Measurements from ENCODE around the gene CHRNA1. TPM values are rescaled to one million over a fixed set of nuclear protein-coding genes. Genes with fewer than 3 reads are reported as not detected.

The CHRNA1 gene
- not detected for polyA plus RNA-seq (2012; ENCODE audit: insufficient read depth, insufficient read length, low read depth)

DNA sequence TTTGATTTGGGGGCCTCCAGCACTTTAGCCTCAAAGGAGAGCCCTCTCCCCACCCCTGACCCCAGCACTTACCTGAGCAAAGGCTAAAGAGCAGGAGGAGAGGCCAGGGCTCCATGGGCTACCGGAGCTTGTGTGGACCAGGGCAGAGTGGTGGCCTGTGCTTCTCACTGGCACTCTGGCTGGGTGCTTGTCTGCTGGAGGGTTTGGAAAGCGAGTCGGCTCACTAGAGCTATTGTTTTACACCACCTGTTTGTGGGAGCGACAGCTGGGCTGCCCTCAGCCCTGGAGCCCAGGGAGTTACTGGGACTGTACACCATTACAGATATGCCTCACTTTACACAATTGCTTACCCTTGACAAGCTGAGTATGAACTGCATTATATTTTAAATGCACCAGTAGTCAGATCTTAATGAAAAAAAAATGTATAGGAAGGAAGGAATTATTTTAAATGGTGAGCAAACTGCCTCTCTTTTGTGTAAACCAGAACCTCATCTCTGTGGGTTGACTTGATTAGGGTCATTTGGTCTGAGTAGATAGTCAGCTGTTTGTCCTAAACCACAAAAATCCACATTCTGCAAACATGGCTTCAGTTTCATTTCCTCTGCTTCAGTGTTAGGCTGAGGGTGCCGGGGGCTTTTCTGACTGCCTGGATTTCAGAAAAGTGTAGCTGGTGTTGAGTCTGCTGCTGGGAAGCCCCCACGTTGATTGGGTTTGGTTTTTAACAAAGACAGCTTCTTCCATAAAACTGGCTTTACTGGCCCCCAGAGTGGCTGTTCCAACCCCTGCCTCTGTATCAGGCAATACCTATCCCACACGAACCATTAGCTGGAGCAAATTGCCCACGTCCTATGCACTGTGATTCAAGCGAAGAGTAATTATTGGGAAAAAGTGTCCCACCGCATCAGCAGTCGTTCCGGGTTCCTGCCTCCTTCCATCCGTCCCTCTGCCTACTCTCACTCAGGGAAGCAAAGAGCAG, at the start of gene CHRNA1:
Gene CHRNA1 (minus strand): TSS at position 193 of the 976 bp plus-strand sequence. CDS start 78 bp downstream, at position 115.
- H3K4me1 ChIP-seq = no peaks in the 10 kb centered on the region
- TF ChIP-seq, protein P1, sequence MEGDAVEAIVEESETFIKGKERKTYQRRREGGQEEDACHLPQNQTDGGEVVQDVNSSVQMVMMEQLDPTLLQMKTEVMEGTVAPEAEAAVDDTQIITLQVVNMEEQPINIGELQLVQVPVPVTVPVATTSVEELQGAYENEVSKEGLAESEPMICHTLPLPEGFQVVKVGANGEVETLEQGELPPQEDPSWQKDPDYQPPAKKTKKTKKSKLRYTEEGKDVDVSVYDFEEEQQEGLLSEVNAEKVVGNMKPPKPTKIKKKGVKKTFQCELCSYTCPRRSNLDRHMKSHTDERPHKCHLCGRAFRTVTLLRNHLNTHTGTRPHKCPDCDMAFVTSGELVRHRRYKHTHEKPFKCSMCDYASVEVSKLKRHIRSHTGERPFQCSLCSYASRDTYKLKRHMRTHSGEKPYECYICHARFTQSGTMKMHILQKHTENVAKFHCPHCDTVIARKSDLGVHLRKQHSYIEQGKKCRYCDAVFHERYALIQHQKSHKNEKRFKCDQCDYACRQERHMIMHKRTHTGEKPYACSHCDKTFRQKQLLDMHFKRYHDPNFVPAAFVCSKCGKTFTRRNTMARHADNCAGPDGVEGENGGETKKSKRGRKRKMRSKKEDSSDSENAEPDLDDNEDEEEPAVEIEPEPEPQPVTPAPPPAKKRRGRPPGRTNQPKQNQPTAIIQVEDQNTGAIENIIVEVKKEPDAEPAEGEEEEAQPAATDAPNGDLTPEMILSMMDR (IDR thresholded peaks at IDR 0.05; ENCODE audit: low read depth, low read length) = no peak
- H3K4me3 ChIP-seq (ENCODE audit: low read depth, low read length) = no peak within 1 kb of the TSS
- H3K9me3 ChIP-seq = no peaks in the 10 kb centered on the region
- no peak for DNase-seq
- no peaks in the 10 kb centered on the region for H3K27me3 ChIP-seq
- no peaks in the 10 kb centered on the region for H3K36me3 ChIP-seq

DNA sequence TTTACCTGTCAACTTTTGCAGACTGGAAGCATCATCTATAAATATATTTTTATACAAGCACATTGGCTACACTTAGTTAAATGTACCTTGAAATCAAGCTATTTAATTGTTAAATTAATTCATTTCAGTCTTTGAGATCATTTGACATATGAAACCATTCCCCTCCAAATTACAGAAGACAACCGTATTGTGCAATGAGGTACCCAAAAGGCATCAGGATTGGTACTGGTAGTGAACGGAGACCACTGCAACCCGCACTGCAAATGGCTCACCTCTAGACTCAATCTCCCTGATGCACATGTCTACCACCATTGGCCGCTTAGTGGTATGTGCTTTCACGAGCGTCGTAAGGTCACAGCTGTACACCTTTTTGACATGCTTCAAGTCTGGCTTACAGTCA, 47.8 kb upstream of the CHRNA1 start:
- TF ChIP-seq, protein P1 (IDR thresholded peaks at IDR 0.05; ENCODE audit: low read depth, low read length) = no peak
- H3K27me3 ChIP-seq = no peaks in the 10 kb centered on the region
- no peak for DNase-seq
- no peaks in the 10 kb centered on the region for H3K4me1 ChIP-seq
- H3K9me3 ChIP-seq = no peaks in the 10 kb centered on the region
- H3K4me3 ChIP-seq (ENCODE audit: low read depth, low read length) = no peak overlapping the region
- H3K36me3 ChIP-seq = no peaks in the 10 kb centered on the region

DNA sequence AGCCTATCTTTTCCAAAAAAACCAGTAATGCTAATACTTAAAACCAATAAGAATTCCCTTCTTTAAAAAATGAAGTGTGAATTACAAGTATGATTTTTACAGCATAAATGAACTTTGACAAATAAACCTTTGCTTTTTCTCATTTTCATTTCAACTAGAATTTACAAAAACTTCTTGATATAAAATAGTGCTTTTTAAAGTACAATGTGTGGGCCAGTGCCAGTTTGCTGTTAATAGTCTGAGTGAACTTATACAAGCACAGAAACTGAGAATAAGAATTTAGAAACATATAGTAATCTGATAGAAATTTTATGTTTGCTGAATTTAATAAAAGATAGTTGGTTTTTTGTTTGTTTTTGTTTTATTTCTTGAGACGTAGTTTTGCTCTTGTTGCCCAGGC, 43.7 kb upstream of the CHRNA1 start:
- Histone ChIP-seq H3K9me3 (no peaks in the 10 kb centered on the region), H3K36me3 (no peaks in the 10 kb centered on the region), H3K4me1 (no peaks in the 10 kb centered on the region), H3K4me3 (ENCODE audit: low read depth, low read length) (no peak overlapping the region), H3K27me3 (no peaks in the 10 kb centered on the region)
- no peak for DNase-seq
- TF ChIP-seq, protein P1 (IDR thresholded peaks at IDR 0.05; ENCODE audit: low read depth, low read length) = no peak

DNA sequence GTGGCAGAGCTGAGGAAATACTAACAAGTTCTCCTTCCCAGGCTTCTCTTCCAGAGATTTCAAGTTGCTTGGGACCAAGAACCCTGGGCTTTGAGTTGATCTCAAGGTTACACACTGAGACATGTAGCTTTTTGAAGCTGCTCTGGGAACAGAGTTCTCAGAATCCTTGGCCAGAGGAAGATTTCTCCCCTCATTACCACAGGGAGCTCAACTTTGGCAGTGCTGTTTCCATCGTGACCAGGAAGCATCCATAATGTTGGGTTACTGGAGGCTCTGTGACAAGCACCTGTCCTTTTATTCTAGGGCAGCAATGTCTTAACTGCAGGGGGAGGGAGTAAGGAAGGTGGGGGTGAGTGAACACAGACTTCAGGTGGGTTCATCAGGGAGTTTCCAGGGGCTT, 41.5 kb upstream of the CHRNA1 start:
- Histone ChIP-seq H3K9me3 (no peaks in the 10 kb centered on the region), H3K4me3 (ENCODE audit: low read depth, low read length) (no peak overlapping the region), H3K27me3 (no peaks in the 10 kb centered on the region), H3K4me1 (no peaks in the 10 kb centered on the region), H3K36me3 (no peaks in the 10 kb centered on the region; the same call in 1 of the 2 replicates)
- no peak for DNase-seq
- TF ChIP-seq, protein P1 (IDR thresholded peaks at IDR 0.05; ENCODE audit: low read depth, low read length) = no peak

DNA sequence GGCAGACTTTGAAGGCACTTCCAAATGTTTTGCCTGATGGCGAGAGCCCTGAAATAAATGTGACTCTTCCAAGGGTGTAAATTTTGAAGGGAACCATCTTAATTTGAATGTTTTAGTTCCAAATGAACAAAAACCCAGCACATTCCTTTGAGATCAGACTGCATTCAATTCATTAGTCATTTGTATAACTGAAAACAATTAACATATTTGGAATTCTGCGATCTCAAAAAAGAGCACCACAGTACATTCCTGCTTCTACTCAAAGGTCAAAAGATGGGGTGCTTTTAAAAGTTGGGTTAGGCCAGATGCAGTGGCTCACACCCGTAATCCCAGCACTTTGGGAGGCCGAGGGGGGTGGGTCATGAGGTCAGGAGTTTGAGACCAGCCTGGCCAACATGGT, 38.2 kb upstream of the CHRNA1 start:
- no peak overlapping the region for H3K4me3 ChIP-seq (ENCODE audit: low read depth, low read length)
- TF ChIP-seq, protein P1 (IDR thresholded peaks at IDR 0.05; ENCODE audit: low read depth, low read length) = no peak
- H3K9me3 ChIP-seq = no peaks in the 10 kb centered on the region
- no peak for DNase-seq
- H3K36me3 ChIP-seq = peaks cover 5% of the 10 kb centered on the region
- no peaks in the 10 kb centered on the region for H3K27me3 ChIP-seq
- no peaks in the 10 kb centered on the region for H3K4me1 ChIP-seq
